ENCODE results near the gene EIF4E1B.

The EIF4E1B gene

DNA sequence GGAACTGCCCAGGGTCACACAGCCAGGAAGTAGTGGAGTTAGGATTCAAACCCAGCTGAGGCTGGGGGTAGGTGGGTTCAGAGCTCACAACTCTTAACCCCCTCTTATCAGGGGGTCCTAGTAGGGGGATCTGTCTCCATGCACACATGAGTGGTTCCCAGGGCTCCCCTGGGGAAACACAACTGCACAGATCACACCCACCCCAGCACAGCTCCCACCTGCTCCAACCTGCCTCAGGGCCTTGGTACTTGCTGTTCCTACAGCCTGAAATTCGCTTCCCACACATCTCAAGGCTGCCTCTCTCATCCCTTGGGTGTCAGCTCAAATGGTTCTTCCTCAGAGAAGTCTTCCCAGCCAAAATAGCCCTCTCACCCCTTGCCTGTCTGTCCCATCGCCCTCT, 5.0 kb upstream of the EIF4E1B start:
- ATAC-seq (replicated peaks; ENCODE audit: extremely low read depth, poor library complexity, severe bottlenecking) (no peak), DNase-seq (ENCODE audit: low spot score in 2 of 2) (no peak)
- H3K9me3 Mint-ChIP-seq, result no peaks in the 10 kb centered on the region
- H3K4me1 Mint-ChIP-seq, result peaks cover 2% of the 10 kb centered on the region
- no peak overlapping the region for H3K4me3 Mint-ChIP-seq
- H3K27me3 Mint-ChIP-seq, result peaks cover 69% of the 10 kb centered on the region
- H3K27ac Mint-ChIP-seq (ENCODE audit: low read depth), result no peak overlapping the region
- H3K36me3 Mint-ChIP-seq (ENCODE audit: insufficient read depth), result no peaks in the 10 kb centered on the region

DNA sequence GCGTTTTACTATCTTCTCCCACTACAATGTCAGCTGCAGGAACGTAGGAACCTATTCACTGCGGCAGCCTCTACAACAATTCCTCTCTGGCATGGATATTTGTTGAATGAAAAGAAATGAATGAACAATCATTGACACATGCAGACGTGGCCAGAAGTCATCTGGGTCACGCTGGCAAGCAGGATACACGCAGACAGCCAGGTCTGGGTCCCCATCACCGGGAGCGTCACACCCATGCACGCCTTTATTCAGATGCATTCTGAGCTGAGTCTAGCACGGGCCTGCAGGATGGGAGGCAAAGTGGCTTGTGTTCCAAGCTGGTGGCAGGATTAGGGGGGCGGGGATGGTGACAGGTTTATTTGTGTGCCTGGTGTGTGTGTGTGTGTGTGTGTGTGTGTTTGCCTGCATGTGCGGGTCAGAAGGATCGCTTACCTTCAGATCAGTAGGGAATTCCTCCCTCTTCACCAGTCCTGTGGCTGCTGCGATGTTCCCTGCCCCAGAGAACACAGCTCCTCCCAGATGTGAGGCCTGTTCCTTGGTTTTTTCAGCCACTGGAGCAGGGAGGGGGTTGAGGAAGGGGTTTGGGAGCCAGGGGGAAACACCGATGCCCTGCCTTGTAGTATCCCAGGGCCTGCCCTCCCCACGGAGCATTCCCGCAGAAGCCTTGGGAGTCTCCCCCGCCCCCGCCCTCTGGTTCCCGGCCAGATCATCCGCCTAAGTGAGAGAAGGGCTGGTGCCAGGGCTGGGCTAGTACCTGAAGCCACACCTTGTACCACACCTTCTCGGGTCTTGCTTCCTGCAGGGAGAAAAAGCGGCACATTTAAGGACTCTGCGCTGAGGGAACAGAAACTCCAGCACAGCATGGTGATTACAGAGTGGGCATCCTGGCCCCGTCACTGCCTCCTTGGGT, 4.3 kb upstream of the EIF4E1B start:
- Mint-ChIP-seq H3K27me3 (peaks cover 69% of the 10 kb centered on the region), H3K36me3 (ENCODE audit: insufficient read depth) (no peaks in the 10 kb centered on the region), H3K9me3 (no peaks in the 10 kb centered on the region), H3K4me3 (no peak overlapping the region), H3K27ac (ENCODE audit: low read depth) (no peak overlapping the region), H3K4me1 (peaks cover 5% of the 10 kb centered on the region)
- DNase-seq (ENCODE audit: low spot score in 2 of 2) (no peak), ATAC-seq (replicated peaks; ENCODE audit: extremely low read depth, poor library complexity, severe bottlenecking) (no peak)

DNA sequence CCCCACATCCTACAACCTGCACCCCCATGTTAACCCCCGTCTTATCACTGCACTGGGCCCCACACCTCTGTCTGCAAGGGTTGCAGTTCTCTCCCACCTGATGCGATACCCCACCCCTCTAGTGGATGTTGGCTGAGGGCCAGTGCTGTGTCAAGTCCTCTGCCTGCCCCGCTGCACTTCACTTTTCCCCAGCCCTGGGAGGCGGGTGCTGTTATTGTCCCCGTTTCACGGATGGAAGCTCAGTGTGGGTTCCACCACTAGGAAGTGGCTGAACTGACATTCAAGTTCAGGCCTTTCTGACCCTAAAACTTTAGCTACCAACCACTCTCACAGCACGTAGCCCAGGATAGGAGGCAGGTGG, 3.6 kb upstream of the EIF4E1B start:
- ATAC-seq (replicated peaks; ENCODE audit: extremely low read depth, poor library complexity, severe bottlenecking) (no peak), DNase-seq (ENCODE audit: low spot score in 2 of 2) (no peak)
- no peaks in the 10 kb centered on the region for H3K36me3 Mint-ChIP-seq (ENCODE audit: insufficient read depth)
- no peaks in the 10 kb centered on the region for H3K9me3 Mint-ChIP-seq
- peaks cover 69% of the 10 kb centered on the region for H3K27me3 Mint-ChIP-seq
- peaks cover 5% of the 10 kb centered on the region for H3K4me1 Mint-ChIP-seq
- no peak overlapping the region for H3K4me3 Mint-ChIP-seq
- H3K27ac Mint-ChIP-seq (ENCODE audit: low read depth), result no peak overlapping the region

DNA sequence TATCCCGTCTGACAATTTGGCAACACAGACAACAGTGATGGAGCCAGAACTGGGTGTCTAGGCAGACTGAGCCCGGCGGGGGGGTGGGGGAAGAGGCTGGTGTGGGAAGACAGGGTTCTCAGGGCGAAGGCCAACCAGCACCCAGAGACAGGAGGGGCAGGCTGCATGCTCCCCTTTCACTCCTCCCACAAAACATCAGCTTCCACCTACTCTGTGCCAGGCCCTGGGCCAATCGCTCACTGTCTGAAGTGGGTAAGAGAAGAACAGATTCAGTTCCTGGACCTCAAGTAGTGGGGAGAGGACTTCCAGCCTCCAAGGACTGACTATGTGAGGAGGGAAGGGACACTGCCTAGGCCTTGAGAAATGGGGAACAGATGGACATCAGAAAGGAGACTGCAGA, 2.9 kb upstream of the EIF4E1B start:
- H3K27me3 Mint-ChIP-seq, result peaks cover 62% of the 10 kb centered on the region
- DNase-seq (ENCODE audit: low spot score in 2 of 2) (no peak), ATAC-seq (replicated peaks; ENCODE audit: extremely low read depth, poor library complexity, severe bottlenecking) (no peak)
- no peak overlapping the region for H3K4me3 Mint-ChIP-seq
- no peaks in the 10 kb centered on the region for H3K36me3 Mint-ChIP-seq (ENCODE audit: insufficient read depth)
- H3K27ac Mint-ChIP-seq (ENCODE audit: low read depth), result no peak overlapping the region
- peaks cover 5% of the 10 kb centered on the region for H3K4me1 Mint-ChIP-seq
- H3K9me3 Mint-ChIP-seq, result no peaks in the 10 kb centered on the region

DNA sequence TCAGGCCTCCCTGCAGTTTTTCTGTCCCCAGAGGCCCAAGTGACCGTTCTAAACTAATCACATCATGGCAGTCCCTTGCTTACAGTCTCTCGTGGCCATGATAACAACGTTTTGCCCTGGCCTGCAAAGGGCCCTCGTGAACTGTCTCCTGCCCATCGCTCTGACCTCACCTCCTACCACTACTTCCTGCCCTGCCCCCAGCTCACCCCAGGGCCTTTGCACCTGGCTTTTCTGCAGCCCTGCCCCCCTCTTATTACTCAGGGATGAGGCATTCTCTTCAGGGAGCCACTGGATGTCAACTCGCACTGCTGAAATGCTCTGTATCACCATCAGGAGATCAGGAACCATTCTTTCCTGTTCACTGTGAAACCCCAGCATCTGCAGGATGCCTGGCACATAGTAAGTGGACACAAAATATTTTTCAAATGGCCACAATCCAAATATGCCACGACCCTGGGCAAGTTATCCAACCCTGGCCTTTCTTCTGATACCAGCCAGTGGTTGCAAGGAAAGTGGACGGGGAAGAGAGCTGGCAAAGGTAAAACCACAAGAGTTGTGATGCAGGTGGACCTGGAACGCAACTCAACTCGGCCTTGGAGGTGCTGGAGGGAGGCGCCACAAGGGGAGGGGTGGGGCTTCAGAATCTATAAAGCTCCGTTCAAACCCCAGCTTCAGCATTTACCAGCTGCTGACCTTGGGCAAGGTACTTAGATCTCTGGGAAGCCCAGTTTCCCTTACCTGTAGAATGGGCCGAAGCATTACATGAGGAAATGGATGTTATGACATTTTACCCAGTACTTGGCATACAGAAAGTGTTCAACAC, 1.9 kb upstream of the EIF4E1B start:
- Mint-ChIP-seq H3K27me3 (peaks cover 69% of the 10 kb centered on the region), H3K9me3 (no peaks in the 10 kb centered on the region), H3K36me3 (ENCODE audit: insufficient read depth) (no peaks in the 10 kb centered on the region), H3K4me1 (peaks cover 6% of the 10 kb centered on the region), H3K27ac (ENCODE audit: low read depth) (no peak overlapping the region), H3K4me3 (no peak overlapping the region)
- DNase-seq (ENCODE audit: low spot score in 2 of 2) (no peak), ATAC-seq (replicated peaks; ENCODE audit: extremely low read depth, poor library complexity, severe bottlenecking) (no peak)

DNA sequence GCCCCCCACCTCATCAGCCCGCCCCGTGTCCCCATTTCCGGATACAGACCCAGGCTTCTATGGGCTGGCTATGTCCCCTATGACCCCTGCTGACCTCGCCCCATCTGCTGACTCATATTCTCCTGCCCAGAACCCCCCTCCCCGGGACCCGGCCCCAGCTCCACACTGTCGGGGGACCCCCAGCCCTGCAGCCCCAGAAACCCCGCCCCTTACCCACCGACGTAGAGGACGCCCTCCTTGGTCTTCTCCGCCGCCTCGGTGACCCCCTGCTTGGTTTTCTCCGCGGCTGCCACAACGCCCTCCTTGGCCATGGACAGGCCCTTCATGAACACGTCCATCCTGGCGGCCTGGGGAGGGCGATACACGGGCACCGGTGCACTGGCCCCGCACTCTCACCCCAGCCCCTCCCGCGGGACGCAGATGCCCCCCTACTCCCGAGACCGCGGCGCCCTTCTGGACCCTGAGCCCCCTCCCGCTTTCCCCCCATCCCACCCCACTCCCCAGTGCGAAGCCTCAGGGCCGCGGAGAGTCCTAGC, 1.1 kb upstream of the EIF4E1B start:
- no peak overlapping the region for H3K4me3 Mint-ChIP-seq
- peaks cover 70% of the 10 kb centered on the region for H3K27me3 Mint-ChIP-seq
- no peaks in the 10 kb centered on the region for H3K9me3 Mint-ChIP-seq
- H3K27ac Mint-ChIP-seq (ENCODE audit: low read depth), result no peak overlapping the region
- ATAC-seq (replicated peaks; ENCODE audit: extremely low read depth, poor library complexity, severe bottlenecking), result no peak
- H3K36me3 Mint-ChIP-seq (ENCODE audit: insufficient read depth), result no peaks in the 10 kb centered on the region
- H3K4me1 Mint-ChIP-seq, result peaks cover 10% of the 10 kb centered on the region
- no peak for DNase-seq (ENCODE audit: low spot score in 2 of 2)

DNA sequence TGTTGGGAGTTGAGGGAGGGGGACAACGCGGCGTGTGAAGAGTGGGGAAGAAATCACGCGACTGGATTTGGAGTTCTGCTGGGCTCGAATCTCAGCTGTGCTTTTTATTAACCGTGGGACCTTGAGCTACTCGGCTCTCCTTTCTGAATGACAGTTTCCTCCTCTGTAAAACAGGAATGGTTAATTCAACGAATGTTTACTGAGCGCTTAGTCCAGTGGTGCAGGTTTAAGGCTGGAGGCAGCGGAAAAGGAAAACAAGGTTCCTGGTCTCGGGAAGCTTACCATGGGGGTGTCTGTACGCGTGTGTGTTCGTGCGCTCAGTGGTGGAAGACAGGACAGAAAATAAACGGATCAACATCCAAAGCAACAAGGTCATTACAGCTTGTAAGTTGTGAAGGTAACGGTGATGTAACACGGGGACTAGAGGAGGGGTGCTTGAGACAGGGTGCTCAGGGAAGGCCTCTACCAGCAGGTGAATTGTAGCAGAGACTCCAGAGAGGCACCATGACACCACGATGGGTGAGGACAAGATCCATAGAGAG, 277 bp downstream of the EIF4E1B start:
- Mint-ChIP-seq H3K9me3 (no peaks in the 10 kb centered on the region), H3K27ac (ENCODE audit: low read depth) (no peak overlapping the region), H3K4me1 (peaks cover 10% of the 10 kb centered on the region), H3K36me3 (ENCODE audit: insufficient read depth) (no peaks in the 10 kb centered on the region), H3K4me3 (peak overlapping the region; percentile 21), H3K27me3 (peaks cover 74% of the 10 kb centered on the region)
- DNase-seq (ENCODE audit: low spot score in 2 of 2), result no peak
- ATAC-seq (replicated peaks; ENCODE audit: extremely low read depth, poor library complexity, severe bottlenecking), result no peak

DNA sequence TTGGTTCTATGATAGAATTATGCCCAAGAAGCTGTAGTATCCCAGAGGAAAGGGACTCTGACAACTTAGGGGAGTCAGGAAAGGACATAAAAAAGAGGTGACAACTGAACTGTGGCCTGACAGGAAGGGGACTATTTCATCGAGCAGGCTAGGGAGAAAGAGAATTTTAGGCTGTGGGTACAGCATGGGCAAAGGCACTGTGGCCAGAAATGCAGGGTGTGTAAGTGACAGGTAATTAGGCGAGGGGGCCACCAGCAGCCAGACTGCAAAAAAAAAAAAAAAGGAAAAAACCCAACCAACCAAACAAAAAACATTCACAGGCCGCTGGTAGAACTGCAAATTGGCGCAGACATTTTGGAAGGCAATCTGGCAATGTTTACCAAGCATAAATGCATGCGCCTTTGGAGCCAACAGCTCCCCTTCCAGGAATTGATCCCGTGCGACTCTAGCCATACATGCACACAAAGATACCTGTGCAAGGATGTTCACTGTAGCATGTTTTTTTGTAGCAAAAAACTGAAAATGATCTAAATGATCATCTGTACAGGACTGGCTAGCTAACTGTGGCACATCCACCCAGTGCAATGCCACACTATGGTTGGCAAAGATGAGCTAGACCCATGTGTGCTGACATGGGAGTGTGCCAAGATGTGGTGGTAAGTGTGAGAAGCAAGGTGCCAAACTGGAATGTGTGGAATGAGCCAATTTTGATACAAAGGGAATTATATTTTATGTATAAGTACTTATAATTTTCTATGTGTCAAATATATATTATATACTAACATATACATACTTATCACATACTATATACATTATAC, 1.1 kb downstream of the EIF4E1B start:
- DNase-seq (ENCODE audit: low spot score in 2 of 2) (no peak), ATAC-seq (replicated peaks; ENCODE audit: extremely low read depth, poor library complexity, severe bottlenecking) (no peak)
- Mint-ChIP-seq H3K4me3 (no peak overlapping the region), H3K36me3 (ENCODE audit: insufficient read depth) (no peaks in the 10 kb centered on the region), H3K9me3 (no peaks in the 10 kb centered on the region), H3K4me1 (peaks cover 10% of the 10 kb centered on the region), H3K27ac (ENCODE audit: low read depth) (no peak overlapping the region), H3K27me3 (peaks cover 72% of the 10 kb centered on the region)

DNA sequence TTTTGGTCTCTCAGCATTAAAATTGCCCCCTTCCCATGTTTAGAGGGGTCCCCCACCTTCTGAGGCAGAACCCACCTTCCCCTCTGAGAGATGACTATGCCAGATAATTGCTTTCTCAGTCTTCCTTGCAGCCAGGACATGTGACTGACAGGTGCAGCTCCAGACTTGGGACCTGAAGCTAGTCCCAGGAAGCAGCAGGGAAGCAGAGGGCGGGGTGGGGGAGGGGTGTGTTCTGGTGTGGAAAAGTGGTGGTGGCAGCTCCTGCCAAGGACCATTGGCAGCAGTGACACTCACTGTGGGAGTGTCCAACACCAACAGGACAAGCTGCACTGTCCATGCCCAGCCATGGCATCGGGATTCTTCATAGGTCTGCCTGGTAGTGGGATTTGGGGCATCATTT, 2.3 kb downstream of the EIF4E1B start:
- no peaks in the 10 kb centered on the region for H3K9me3 Mint-ChIP-seq
- H3K36me3 Mint-ChIP-seq (ENCODE audit: insufficient read depth), result no peaks in the 10 kb centered on the region
- no peak overlapping the region for H3K4me3 Mint-ChIP-seq
- H3K27me3 Mint-ChIP-seq, result peaks cover 68% of the 10 kb centered on the region
- peaks cover 10% of the 10 kb centered on the region for H3K4me1 Mint-ChIP-seq
- ATAC-seq (replicated peaks; ENCODE audit: extremely low read depth, poor library complexity, severe bottlenecking) (no peak), DNase-seq (ENCODE audit: low spot score in 2 of 2) (no peak)
- H3K27ac Mint-ChIP-seq (ENCODE audit: low read depth), result no peak overlapping the region

DNA sequence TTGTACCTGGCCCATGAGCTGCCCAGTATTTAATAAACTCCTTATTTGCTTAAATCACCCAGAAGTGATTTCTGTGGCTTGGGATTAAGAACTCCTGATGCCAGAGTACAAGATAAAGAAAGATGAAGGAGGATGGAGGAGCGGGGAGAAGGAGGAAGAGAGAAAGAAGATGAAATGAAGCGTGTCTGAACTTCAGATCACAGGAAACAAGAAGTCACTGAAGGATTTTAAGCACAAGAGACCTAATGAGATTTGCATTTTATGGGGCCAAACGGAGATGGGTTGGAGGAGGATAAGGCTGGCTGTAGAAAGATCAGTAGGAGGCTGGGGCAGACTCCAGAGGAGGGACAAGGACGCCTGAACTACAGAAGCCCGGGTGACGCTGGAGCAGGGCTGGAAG, 3.1 kb downstream of the EIF4E1B start:
- H3K4me1 Mint-ChIP-seq, result peaks cover 10% of the 10 kb centered on the region
- H3K27me3 Mint-ChIP-seq, result peaks cover 60% of the 10 kb centered on the region
- H3K36me3 Mint-ChIP-seq (ENCODE audit: insufficient read depth), result no peaks in the 10 kb centered on the region
- DNase-seq (ENCODE audit: low spot score in 2 of 2) (no peak), ATAC-seq (replicated peaks; ENCODE audit: extremely low read depth, poor library complexity, severe bottlenecking) (no peak)
- H3K27ac Mint-ChIP-seq (ENCODE audit: low read depth), result no peak overlapping the region
- H3K4me3 Mint-ChIP-seq, result no peak overlapping the region
- no peaks in the 10 kb centered on the region for H3K9me3 Mint-ChIP-seq

DNA sequence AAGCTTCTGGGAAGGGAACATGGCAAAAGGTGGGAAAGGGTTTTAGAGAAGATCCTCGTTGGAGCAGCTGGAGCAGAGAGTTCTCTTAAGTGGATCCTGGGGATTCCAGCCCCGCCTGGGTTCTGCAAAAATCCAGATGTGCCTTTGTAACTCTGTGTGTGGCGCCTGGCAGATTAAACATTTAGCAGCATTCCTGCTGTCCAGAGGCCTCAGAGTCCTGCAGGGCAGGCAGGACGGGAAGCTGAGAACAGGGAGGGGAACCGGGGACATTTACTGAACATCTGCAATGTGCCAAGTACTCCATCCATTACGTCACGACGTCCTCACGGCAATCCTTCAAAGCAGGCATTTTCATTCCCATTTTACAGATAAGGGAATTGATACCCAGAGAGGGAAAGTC, 6.0 kb downstream of the EIF4E1B start:
- Mint-ChIP-seq H3K4me1 (peaks cover 6% of the 10 kb centered on the region), H3K9me3 (no peaks in the 10 kb centered on the region), H3K4me3 (no peak overlapping the region), H3K27ac (ENCODE audit: low read depth) (no peak overlapping the region), H3K36me3 (ENCODE audit: insufficient read depth) (peaks cover 2% of the 10 kb centered on the region), H3K27me3 (peaks cover 45% of the 10 kb centered on the region)
- ATAC-seq (replicated peaks; ENCODE audit: extremely low read depth, poor library complexity, severe bottlenecking) (no peak), DNase-seq (ENCODE audit: low spot score in 2 of 2) (no peak)

DNA sequence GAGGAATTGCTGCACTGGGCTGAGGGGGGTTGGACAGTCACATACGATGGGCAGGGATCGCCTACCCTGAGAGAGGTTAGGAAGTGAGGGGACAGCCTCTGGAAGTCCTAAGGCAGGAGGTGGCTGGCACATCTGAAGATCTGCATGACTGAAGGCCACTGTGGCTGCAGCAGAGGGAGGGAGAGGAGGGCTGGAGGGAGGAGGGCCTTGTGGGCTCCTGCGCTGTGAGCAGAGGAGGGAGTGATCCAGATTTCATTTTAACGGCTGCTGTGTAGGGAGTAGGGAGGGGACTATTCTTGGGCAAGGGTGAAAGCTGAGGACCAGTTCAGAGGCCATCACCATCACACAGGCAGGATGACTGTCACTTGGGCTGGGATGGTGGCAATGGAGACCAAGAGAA, 7.1 kb downstream of the EIF4E1B start:
- no peak overlapping the region for H3K4me3 Mint-ChIP-seq
- peaks cover 6% of the 10 kb centered on the region for H3K4me1 Mint-ChIP-seq
- H3K27ac Mint-ChIP-seq (ENCODE audit: low read depth), result no peak overlapping the region
- peaks cover 41% of the 10 kb centered on the region for H3K27me3 Mint-ChIP-seq
- no peak for DNase-seq (ENCODE audit: low spot score in 2 of 2)
- ATAC-seq (replicated peaks; ENCODE audit: extremely low read depth, poor library complexity, severe bottlenecking), result no peak
- H3K9me3 Mint-ChIP-seq, result no peaks in the 10 kb centered on the region
- H3K36me3 Mint-ChIP-seq (ENCODE audit: insufficient read depth), result peaks cover 2% of the 10 kb centered on the region
